Fibroblast of lung (primary cell): Measurements from ENCODE around the gene ADCY9. TPM values are rescaled to one million over a fixed set of nuclear protein-coding genes. Genes with fewer than 3 reads are reported as not detected.

Experiments
- DNase-seq, 2 donors: peaks; one replicate each; pipeline versions ENCODE4 v3.0.0 to v3.0.0-alpha.2; 2010; ENCODE audit warnings: low read depth in 2 of 2
- H2AFZ ChIP-seq: 2 replicates; pipeline ENCODE4 v1.5.1; 2012; ENCODE audit warnings: low read length, control low read depth, inconsistent platforms
- H3K27ac ChIP-seq: 2 replicates; pipeline ENCODE4 v1.5.1; 2011; ENCODE audit warnings: low read length, control low read depth; ENCODE audit not compliant: insufficient read depth
- H3K27me3 ChIP-seq: 2 replicates; pipeline ENCODE4 v1.5.1; 2011; ENCODE audit warnings: mild to moderate bottlenecking, low read length; ENCODE audit not compliant: control insufficient read depth, insufficient read depth
- H3K36me3 ChIP-seq: 2 replicates; pipeline ENCODE4 v1.5.1; 2011; ENCODE audit warnings: low read length; ENCODE audit not compliant: control insufficient read depth, insufficient read depth
- H3K4me1 ChIP-seq: 2 replicates; pipeline ENCODE4 v1.5.1; 2011; ENCODE audit warnings: low read length; ENCODE audit not compliant: control insufficient read depth, insufficient read depth; ENCODE audit errors: extremely low read depth
- H3K4me2 ChIP-seq: 2 replicates; pipeline ENCODE4 v1.5.1; 2011; ENCODE audit warnings: low read length, control low read depth; ENCODE audit not compliant: insufficient read depth; ENCODE audit errors: extremely low read depth
- H3K4me3 ChIP-seq, 4 experiments: fragments of 200-600 bp in 1 of 4; sonication (generic) in 1 of 4; replicated peaks in 1 of 4; 2 replicates each; pipeline ENCODE4 v1.5.1; 2011 to 2016; ENCODE audit warnings: low read length in 4 of 4, low read depth in 3 of 4, mild to moderate bottlenecking in 3 of 4, control low read depth in 2 of 4, inconsistent platforms in 1 of 4, mixed read lengths in 1 of 4; ENCODE audit not compliant: insufficient read depth in 1 of 4; ENCODE audit errors: control extremely low read depth in 1 of 4
- H3K79me2 ChIP-seq: 2 replicates; pipeline ENCODE4 v1.5.1; 2012; ENCODE audit warnings: mild to moderate bottlenecking, low read length, inconsistent platforms; ENCODE audit not compliant: control insufficient read depth, insufficient read depth
- H3K9ac ChIP-seq: 2 replicates; pipeline ENCODE4 v1.5.1; 2011; ENCODE audit warnings: mild to moderate bottlenecking, low read length, control low read depth; ENCODE audit not compliant: insufficient read depth
- H3K9me3 ChIP-seq: 2 replicates; pipeline ENCODE4 v1.5.1; 2012; ENCODE audit warnings: low read depth, low read length; ENCODE audit not compliant: control insufficient read depth, insufficient read depth
- H4K20me1 ChIP-seq: 2 replicates; pipeline ENCODE4 v1.5.1; 2011; ENCODE audit warnings: low read length; ENCODE audit not compliant: control insufficient read depth, insufficient read depth; ENCODE audit errors: extremely low read depth
- CTCF ChIP-seq, 2 donors: IDR thresholded peaks in 1 of 2; conservative IDR thresholded peaks in 1 of 2; 1 replicate in 1 of 2; 2 replicates in 1 of 2; pipeline ENCODE4 v1.5.1; 2011 to 2012; ENCODE audit warnings: low read length in 2 of 2, control low read depth in 1 of 2, inconsistent platforms in 1 of 2, low read depth in 1 of 2, mild to moderate bottlenecking in 1 of 2
- EZH2 ChIP-seq: IDR thresholded peaks from 2 replicates; pipeline ENCODE4 v1.5.1; 2012; ENCODE audit warnings: low read length, control low read depth, mild to moderate bottlenecking; ENCODE audit errors: missing control alignments
- polyA plus RNA-seq, 2 donors: library from polyadenylated mRNA; depleted of rRNA in 1 of 2; stranded (reverse) in 1 of 2; unstranded in 1 of 2; fragments of >200 nt; gene quantifications; 2 replicates each; pipeline ENCODE4 v1.2.1, GENCODE V29; 2011 to 2012; ENCODE audit warnings: missing spikeins in 1 of 2
- total RNA-seq: library from RNA; depleted of rRNA; stranded (reverse); fragments of >200 nt; gene quantifications from 2 replicates; pipeline ENCODE4 v1.2.1, GENCODE V29; 2014

Gene ADCY9
- total and polyA plus RNA-seq, 2 donors (not counting 1 experiment from before 2014, with no cell fraction given), result 22.1 to 37.0 TPM

- no peak overlapping the region for H3K27ac ChIP-seq
- no peaks in the 10 kb centered on the region for H3K9me3 ChIP-seq
- H3K4me3 ChIP-seq, result no peak overlapping the region
- H3K36me3 ChIP-seq, result no peaks in the 10 kb centered on the region
- H4K20me1 ChIP-seq, result no peaks in the 10 kb centered on the region
- H3K4me1 ChIP-seq, result no peaks in the 10 kb centered on the region
- no peaks in the 10 kb centered on the region for H3K27me3 ChIP-seq
- H3K9ac ChIP-seq, result no peak overlapping the region
- TF ChIP-seq EZH2 (no peak), CTCF (conservative IDR thresholded peaks at IDR 0.05 in 1 of 2, IDR thresholded peaks at IDR 0.05 in 1 of 2; ENCODE audit: low read depth in 1 of 2, low read length in 2 of 2) (no peak)
- H3K4me2 ChIP-seq, result no peak overlapping the region
- no peaks in the 10 kb centered on the region for H3K79me2 ChIP-seq
- no peak for DNase-seq
- no peak overlapping the region for H2AFZ ChIP-seq
Measured at GRCh38 chr16:3924763-3925162, 191.5 kb downstream of the ADCY9 start.

- TF ChIP-seq CTCF (conservative IDR thresholded peaks at IDR 0.05 in 1 of 2, IDR thresholded peaks at IDR 0.05 in 1 of 2; ENCODE audit: low read depth in 1 of 2, low read length in 2 of 2), result no peak
- no peak for TF ChIP-seq EZH2
- Histone ChIP-seq H3K79me2 (no peaks in the 10 kb centered on the region), H3K9ac (no peak overlapping the region), H3K36me3 (no peaks in the 10 kb centered on the region), H3K4me2 (no peak overlapping the region), H3K4me3 (no peak overlapping the region), H4K20me1 (no peaks in the 10 kb centered on the region), H3K9me3 (no peaks in the 10 kb centered on the region), H3K27me3 (no peaks in the 10 kb centered on the region), H3K4me1 (no peaks in the 10 kb centered on the region), H2AFZ (no peak overlapping the region), H3K27ac (no peak overlapping the region)
- no peak for DNase-seq
Measured at GRCh38 chr16:3922241-3922640, 194.0 kb downstream of the ADCY9 start.

- Histone ChIP-seq H3K9me3 (no peaks in the 10 kb centered on the region), H3K9ac (no peak overlapping the region), H3K27ac (no peak overlapping the region), H3K4me1 (no peaks in the 10 kb centered on the region), H3K4me2 (no peak overlapping the region), H2AFZ (no peak overlapping the region), H3K27me3 (no peaks in the 10 kb centered on the region), H3K79me2 (no peaks in the 10 kb centered on the region), H3K36me3 (no peaks in the 10 kb centered on the region), H3K4me3 (no peak overlapping the region), H4K20me1 (no peaks in the 10 kb centered on the region)
- no peak for DNase-seq
- TF ChIP-seq CTCF (conservative IDR thresholded peaks at IDR 0.05 in 1 of 2, IDR thresholded peaks at IDR 0.05 in 1 of 2; ENCODE audit: low read depth in 1 of 2, low read length in 2 of 2), result no peak
- TF ChIP-seq EZH2, result no peak
Measured at GRCh38 chr16:3920206-3920605, 196.0 kb downstream of the ADCY9 start.
